OCI-LY1 (cell line): ENCODE results near the gene PTPN11.
"Not testable (repeated sequence)": the region's sequence is repeated elsewhere in the genome, so short reads cannot be mapped to it uniquely, and the experiment has no call there.

Experiments used
- EZH2 ChIP-seq: fragments of 200-600 bp; sonication (generic), shearing (Covaris generic); IDR thresholded peaks from 2 replicates; pipeline ENCODE4 v1.8.0; 2017; ENCODE audit warnings: borderline replicate concordance, mixed run types, mild to moderate bottlenecking, antibody characterized with exemption, low read length, moderate library complexity, mixed read lengths
- TF ChIP-seq, protein P1 (sequence below): fragments of 200-600 bp; sonication (generic), shearing (Covaris generic); IDR thresholded peaks from 2 replicates; pipeline ENCODE4 v1.5.1; 2017; ENCODE audit warnings: mild to moderate bottlenecking, antibody characterized with exemption, low read length, moderate library complexity, mixed read lengths

DNA sequence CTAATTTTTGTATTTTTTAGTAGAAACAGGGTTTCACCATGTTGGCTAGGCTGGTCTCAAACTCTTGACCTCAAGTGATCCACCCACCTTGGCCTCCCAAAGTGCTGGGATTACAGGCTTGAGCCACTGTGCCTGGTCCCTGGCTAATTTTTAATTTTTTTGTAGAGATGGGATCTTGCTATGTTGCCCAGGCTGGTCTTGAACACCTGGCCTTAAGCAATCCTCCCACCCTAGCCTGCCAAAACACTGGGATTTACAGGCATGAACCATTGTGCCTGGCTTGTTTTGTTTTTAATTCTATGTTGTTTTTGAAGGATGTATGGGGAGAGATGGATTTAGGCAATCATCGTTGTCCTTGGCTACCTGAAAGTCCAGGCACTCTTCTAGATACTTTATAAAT lies 19.9 kb downstream of the PTPN11 start:
- TF ChIP-seq, protein P1, sequence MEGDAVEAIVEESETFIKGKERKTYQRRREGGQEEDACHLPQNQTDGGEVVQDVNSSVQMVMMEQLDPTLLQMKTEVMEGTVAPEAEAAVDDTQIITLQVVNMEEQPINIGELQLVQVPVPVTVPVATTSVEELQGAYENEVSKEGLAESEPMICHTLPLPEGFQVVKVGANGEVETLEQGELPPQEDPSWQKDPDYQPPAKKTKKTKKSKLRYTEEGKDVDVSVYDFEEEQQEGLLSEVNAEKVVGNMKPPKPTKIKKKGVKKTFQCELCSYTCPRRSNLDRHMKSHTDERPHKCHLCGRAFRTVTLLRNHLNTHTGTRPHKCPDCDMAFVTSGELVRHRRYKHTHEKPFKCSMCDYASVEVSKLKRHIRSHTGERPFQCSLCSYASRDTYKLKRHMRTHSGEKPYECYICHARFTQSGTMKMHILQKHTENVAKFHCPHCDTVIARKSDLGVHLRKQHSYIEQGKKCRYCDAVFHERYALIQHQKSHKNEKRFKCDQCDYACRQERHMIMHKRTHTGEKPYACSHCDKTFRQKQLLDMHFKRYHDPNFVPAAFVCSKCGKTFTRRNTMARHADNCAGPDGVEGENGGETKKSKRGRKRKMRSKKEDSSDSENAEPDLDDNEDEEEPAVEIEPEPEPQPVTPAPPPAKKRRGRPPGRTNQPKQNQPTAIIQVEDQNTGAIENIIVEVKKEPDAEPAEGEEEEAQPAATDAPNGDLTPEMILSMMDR: not testable (repeated sequence)
- not testable (repeated sequence) for TF ChIP-seq EZH2
